ENCODE measurements around the gene RFC4. TPM values are rescaled to one million over a fixed set of nuclear protein-coding genes. Genes with fewer than 3 reads are reported as not detected.
A peak's percentile ranks its signal among the peaks of the same experiment; 100 is the strongest.

The RFC4 gene
- total and polyA plus RNA-seq, 9 of the 15 experiments (the other 6 are each of a cell fraction or from before 2014, with no cell fraction given) = 105 to 227 (median 180) TPM

DNA sequence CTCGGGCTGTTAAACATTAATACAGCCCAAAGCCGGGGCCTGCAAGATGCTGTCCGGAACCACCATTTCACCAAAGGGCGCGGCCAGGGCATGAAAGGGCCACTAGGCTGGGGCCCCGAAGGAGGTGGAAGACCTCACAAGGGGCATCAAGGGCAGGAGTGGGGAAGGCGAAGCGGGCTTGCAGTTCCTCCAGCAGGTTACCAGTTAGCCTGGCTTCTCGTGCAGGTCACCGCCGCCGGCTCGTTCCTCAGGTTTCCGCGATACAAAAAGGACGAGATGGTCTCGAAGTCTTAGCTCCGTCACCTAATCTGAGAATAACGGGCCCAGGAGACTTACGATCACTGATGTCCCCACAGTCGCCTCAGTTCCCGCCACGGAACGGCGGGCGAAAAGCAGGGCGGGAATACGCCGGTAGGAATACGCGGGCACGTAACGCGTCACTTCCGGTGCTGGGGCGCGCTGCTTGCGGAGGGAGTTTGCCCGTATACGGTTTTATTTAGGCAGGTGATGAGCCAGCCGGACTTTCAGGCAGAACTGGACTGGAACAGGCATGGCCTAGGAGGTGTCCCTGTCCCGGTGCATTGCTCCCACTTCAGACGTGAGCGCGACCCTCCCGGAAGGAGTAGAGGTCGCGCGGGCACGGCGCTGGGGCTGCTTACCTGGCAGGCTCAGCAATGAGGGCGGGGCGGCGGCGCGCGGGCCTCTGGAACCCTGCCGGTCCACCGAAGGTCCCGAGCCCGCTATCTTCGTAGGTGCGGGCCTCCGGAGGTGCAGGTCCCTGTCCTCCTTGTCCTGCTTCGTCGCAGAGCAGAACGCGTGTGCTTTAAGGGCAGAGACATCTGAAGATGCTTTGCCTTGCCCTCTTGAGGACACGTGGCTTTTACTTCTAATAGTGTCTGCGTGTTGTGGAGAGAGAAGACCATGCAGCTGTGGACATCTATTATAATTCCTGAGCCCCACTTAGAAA lies at the start of gene RFC4 (continued):
- TF ChIP-seq, protein P1, sequence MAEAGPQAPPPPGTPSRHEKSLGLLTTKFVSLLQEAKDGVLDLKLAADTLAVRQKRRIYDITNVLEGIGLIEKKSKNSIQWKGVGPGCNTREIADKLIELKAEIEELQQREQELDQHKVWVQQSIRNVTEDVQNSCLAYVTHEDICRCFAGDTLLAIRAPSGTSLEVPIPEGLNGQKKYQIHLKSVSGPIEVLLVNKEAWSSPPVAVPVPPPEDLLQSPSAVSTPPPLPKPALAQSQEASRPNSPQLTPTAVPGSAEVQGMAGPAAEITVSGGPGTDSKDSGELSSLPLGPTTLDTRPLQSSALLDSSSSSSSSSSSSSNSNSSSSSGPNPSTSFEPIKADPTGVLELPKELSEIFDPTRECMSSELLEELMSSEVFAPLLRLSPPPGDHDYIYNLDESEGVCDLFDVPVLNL (CRISPR knock-in tag; IDR thresholded peaks at IDR 0.05; ENCODE audit: low read depth) = peak; percentile 97
- no peak for TF ChIP-seq CCAR2 (IDR thresholded peaks at IDR 0.05; ENCODE audit: low read depth, low read length)
- TF ChIP-seq NONO (IDR thresholded peaks at IDR 0.05; ENCODE audit: low read depth in 2 of 2, low read length in 1 of 2) = peak in 1 of 2 experiments; percentile 42; a peak in 1 of 4 replicates

DNA sequence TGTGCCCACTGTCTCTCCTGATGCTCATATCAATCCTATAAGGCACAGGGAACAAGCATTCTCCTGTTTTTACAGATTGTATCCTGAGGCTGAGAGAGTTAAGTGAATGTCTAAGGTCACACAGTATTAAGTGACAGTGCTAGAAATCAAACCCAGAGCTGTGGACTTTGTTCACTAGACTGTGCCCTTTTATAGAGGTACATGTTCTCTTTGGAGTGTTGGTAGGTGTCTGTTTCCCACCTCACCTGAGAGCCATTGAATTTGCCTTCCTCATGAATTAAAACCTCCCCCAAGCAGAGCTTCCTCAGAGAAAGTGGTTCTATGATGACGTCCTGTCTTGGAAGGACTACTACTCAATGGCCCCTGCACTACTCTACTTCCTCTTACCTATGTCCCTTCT lies 48.7 kb upstream of the RFC4 start:
- intact Hi-C loops (cut with micrococcal nuclease) (no loop called here), in situ Hi-C loops (cut with MboI) (no loop called here)
- ATAC-seq = no peak
- Histone ChIP-seq H3K79me2 (ENCODE audit: control insufficient read depth, insufficient read depth, low read length) (no peaks in the 10 kb centered on the region), H3K4me2 (ENCODE audit: insufficient read depth, low read length) (no peak overlapping the region), H3K27me3 (ENCODE audit: control insufficient read depth in 2 of 2, insufficient read depth in 2 of 2, low read length in 2 of 2) (no peaks in the 10 kb centered on the region), H4K20me1 (replicated peaks; ENCODE audit: control insufficient read depth, insufficient read depth, low read length) (no peaks in the 10 kb centered on the region), H3K9me3 (replicated peaks; ENCODE audit: control insufficient read depth, insufficient read depth, low read depth, low read length) (0 out of 2 replicates have a peak, but pooled peaks cover 2% of the 10 kb centered on the region), H3K4me3 (no peak overlapping the region), H3K9ac (ENCODE audit: insufficient read depth in 1 of 2, low read depth in 2 of 2, low read length in 2 of 2) (no peak overlapping the region), H3K9me1 (ENCODE audit: control insufficient read depth, insufficient read depth, low read length) (no peaks in the 10 kb centered on the region), H3K27ac (ENCODE audit: extremely low read depth, low read depth, low read length) (no peak overlapping the region), H2AFZ (ENCODE audit: low read depth, low read length) (0 out of 2 replicates have a peak overlapping the region, but pooled peaks have one; percentile 34), H3K36me3 (ENCODE audit: control insufficient read depth, insufficient read depth, low read length) (no peaks in the 10 kb centered on the region), H3K4me1 (replicated peaks in 1 of 2; ENCODE audit: control insufficient read depth in 2 of 2, insufficient read depth in 2 of 2, low read length in 2 of 2) (no peaks in the 10 kb centered on the region; a peak in 1 of 5 replicates)
- DNase-seq (ENCODE audit: extremely low read depth in 1 of 4, low spot score in 3 of 4) = no peak
- ChIA-PET POLR2A (no interaction called here), CTCF (ENCODE audit: low intra/inter-chr PET ratio) (interaction anchor here (0.6 kb wide), 1 partner anchor 19 kb away, joined by 3 read pairs; no protein-coding TSS in a partner anchor)
- TF ChIP-seq, protein P2, sequence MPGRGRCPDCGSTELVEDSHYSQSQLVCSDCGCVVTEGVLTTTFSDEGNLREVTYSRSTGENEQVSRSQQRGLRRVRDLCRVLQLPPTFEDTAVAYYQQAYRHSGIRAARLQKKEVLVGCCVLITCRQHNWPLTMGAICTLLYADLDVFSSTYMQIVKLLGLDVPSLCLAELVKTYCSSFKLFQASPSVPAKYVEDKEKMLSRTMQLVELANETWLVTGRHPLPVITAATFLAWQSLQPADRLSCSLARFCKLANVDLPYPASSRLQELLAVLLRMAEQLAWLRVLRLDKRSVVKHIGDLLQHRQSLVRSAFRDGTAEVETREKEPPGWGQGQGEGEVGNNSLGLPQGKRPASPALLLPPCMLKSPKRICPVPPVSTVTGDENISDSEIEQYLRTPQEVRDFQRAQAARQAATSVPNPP (IDR thresholded peaks at IDR 0.05; ENCODE audit: borderline replicate concordance, insufficient read depth, insufficient read length) = no peak
- TF ChIP-seq ZNF79 (CRISPR knock-in tag; IDR thresholded peaks at IDR 0.05; ENCODE audit: low read depth) = 0 out of 2 replicates have a peak, but pooled peaks have one; percentile 32
- FAIRE-seq = no peak
- 0% methylated on average over 1 of the region's 1 CpG for WGBS (ENCODE audit: insufficient coverage, low coverage, missing lambda C conversion rate)
- BruUV-seq (replicated peaks) = no TSS peak

Data from K562 (cell line).